H9 (cell line): ENCODE measurements around the gene VTA1. TPM values are rescaled to one million over a fixed set of nuclear protein-coding genes. Genes with fewer than 3 reads are reported as not detected.

ENCODE experiments used
- DNase-seq: peaks from one replicate; pipeline ENCODE4 v3.0.0-alpha.2; 2017
- H2AFZ ChIP-seq: one replicate; pipeline ENCODE4 v1.6.1; 2013; ENCODE audit warnings: mild to moderate bottlenecking, low read length, control low read depth, moderate library complexity
- H2AK5ac ChIP-seq: 2 replicates; pipeline ENCODE4 v1.6.1; 2013; ENCODE audit warnings: low read length, control low read depth, mixed read lengths; ENCODE audit not compliant: insufficient read length
- H2BK120ac ChIP-seq: one replicate; pipeline ENCODE4 v1.6.1; 2013; ENCODE audit warnings: low read depth, mild to moderate bottlenecking, low read length, control low read depth, inconsistent platforms; ENCODE audit not compliant: poor library complexity, severe bottlenecking
- H2BK12ac ChIP-seq: 2 replicates; pipeline ENCODE4 v1.6.1; 2013; ENCODE audit warnings: low read length, control low read depth, mixed read lengths, low read depth; ENCODE audit not compliant: insufficient read length
- H2BK15ac ChIP-seq: 2 replicates; pipeline ENCODE4 v1.6.1; 2013; ENCODE audit warnings: low read depth, low read length, control low read depth
- H2BK20ac ChIP-seq: one replicate; pipeline ENCODE4 v1.6.1; 2013; ENCODE audit warnings: low read depth, mild to moderate bottlenecking, low read length, control low read depth, inconsistent platforms; ENCODE audit not compliant: poor library complexity, severe bottlenecking
- H2BK5ac ChIP-seq: 2 replicates; pipeline ENCODE4 v1.6.1; 2013; ENCODE audit warnings: low read length, control low read depth, mixed read lengths; ENCODE audit not compliant: insufficient read length
- H3K14ac ChIP-seq: 2 replicates; pipeline ENCODE4 v1.6.1; 2013; ENCODE audit warnings: low read length, control low read depth; ENCODE audit not compliant: insufficient read depth
- H3K18ac ChIP-seq: 2 replicates; pipeline ENCODE4 v1.6.1; 2013; ENCODE audit warnings: low read depth, mild to moderate bottlenecking, mixed read lengths, low read length, control low read depth; ENCODE audit not compliant: insufficient read length
- H3K23ac ChIP-seq: 2 replicates; pipeline ENCODE4 v1.6.1; 2013; ENCODE audit warnings: low read length, control low read depth, mixed read lengths, low read depth; ENCODE audit not compliant: insufficient read length
- H3K23me2 ChIP-seq: 2 replicates; pipeline ENCODE4 v1.6.1; 2013; ENCODE audit warnings: low read depth, mild to moderate bottlenecking, mixed read lengths, low read length, control low read depth; ENCODE audit not compliant: insufficient read length, poor library complexity, severe bottlenecking
- H3K27ac ChIP-seq: 2 replicates; pipeline ENCODE4 v1.5.1; 2013; ENCODE audit warnings: low read length, control low read depth, mixed read lengths, low read depth; ENCODE audit not compliant: insufficient read length
- H3K27me3 ChIP-seq: 2 replicates; pipeline ENCODE4 v1.6.1; 2013; ENCODE audit warnings: low read length, control low read depth, inconsistent platforms; ENCODE audit not compliant: insufficient read depth
- H3K4ac ChIP-seq: 2 replicates; pipeline ENCODE4 v1.6.1; 2013; ENCODE audit warnings: low read depth, mild to moderate bottlenecking, control low read depth, inconsistent platforms, low read length, moderate library complexity
- H3K4me1 ChIP-seq: 2 replicates; pipeline ENCODE4 v1.6.1; 2013; ENCODE audit warnings: low read length, control low read depth, inconsistent platforms; ENCODE audit not compliant: insufficient read depth
- H3K4me2 ChIP-seq: 2 replicates; pipeline ENCODE4 v1.6.1; 2013; ENCODE audit warnings: low read length, control low read depth, mixed read lengths; ENCODE audit not compliant: insufficient read length, insufficient read depth
- H3K56ac ChIP-seq: 2 replicates; pipeline ENCODE4 v1.6.1; 2013; ENCODE audit warnings: low read depth, mild to moderate bottlenecking, mixed read lengths, low read length, control low read depth; ENCODE audit not compliant: insufficient read length
- H3K79me1 ChIP-seq: 2 replicates; pipeline ENCODE4 v1.6.1; 2013; ENCODE audit warnings: low read depth, mild to moderate bottlenecking, moderate library complexity, low read length, control low read depth, inconsistent platforms; ENCODE audit not compliant: insufficient read depth, poor library complexity, severe bottlenecking
- H3K79me2 ChIP-seq: 2 replicates; pipeline ENCODE4 v1.6.1; 2013; ENCODE audit warnings: low read length, control low read depth, inconsistent platforms; ENCODE audit not compliant: insufficient read depth
- H3K9ac ChIP-seq: 2 replicates; pipeline ENCODE4 v1.6.1; 2013; ENCODE audit warnings: low read length, control low read depth, mixed read lengths; ENCODE audit not compliant: insufficient read length; ENCODE audit errors: extremely low read depth
- H3K9me3 ChIP-seq: one replicate; pipeline ENCODE4 v1.6.1; 2013; ENCODE audit warnings: low read depth, low read length, inconsistent platforms; ENCODE audit not compliant: control insufficient read depth
- H3T11ph ChIP-seq: one replicate; pipeline ENCODE4 v1.6.1; 2013; ENCODE audit warnings: mild to moderate bottlenecking, low read length, control low read depth, inconsistent platforms
- H4K20me1 ChIP-seq: one replicate; pipeline ENCODE4 v1.6.1; 2013; ENCODE audit not compliant: control insufficient read depth, insufficient read length, insufficient read depth
- H4K5ac ChIP-seq: 2 replicates; pipeline ENCODE4 v1.6.1; 2013; ENCODE audit warnings: low read depth, mild to moderate bottlenecking, mixed read lengths, low read length, control low read depth; ENCODE audit not compliant: insufficient read length
- H4K8ac ChIP-seq: replicated peaks from 2 replicates; pipeline ENCODE4 v1.6.1; 2013; ENCODE audit warnings: low read length, control low read depth, mixed read lengths, low read depth; ENCODE audit not compliant: insufficient read length
- H4K91ac ChIP-seq: 2 replicates; pipeline ENCODE4 v1.6.1; 2013; ENCODE audit warnings: low read depth, mild to moderate bottlenecking, moderate library complexity, mixed read lengths, low read length, control low read depth; ENCODE audit not compliant: insufficient read length
- H3K27ac Mint-ChIP-seq, 3 experiments: 2 replicates in 2 of 3; 3 replicates in 1 of 3; pipeline ENCODE4 v1.8.0; 2020 to 2021; ENCODE audit warnings: mixed read lengths in 3 of 3, mild to moderate bottlenecking in 1 of 3, moderate library complexity in 1 of 3
- H3K27me3 Mint-ChIP-seq: 2 replicates; pipeline ENCODE4 v1.8.0; 2021; ENCODE audit warnings: low read depth, mild to moderate bottlenecking, moderate library complexity, mixed read lengths
- H3K36me3 Mint-ChIP-seq, 3 experiments: 2 replicates in 2 of 3; 3 replicates in 1 of 3; pipeline ENCODE4 v1.8.0; 2020 to 2021; ENCODE audit warnings: low read depth in 3 of 3, mixed read lengths in 3 of 3; ENCODE audit not compliant: insufficient read depth in 1 of 3
- H3K4me1 Mint-ChIP-seq, 2 experiments: 2 replicates each; pipeline ENCODE4 v1.8.0; 2020; ENCODE audit warnings: mixed read lengths in 2 of 2
- H3K4me3 Mint-ChIP-seq, 2 experiments: 2 replicates in 1 of 2; 3 replicates in 1 of 2; pipeline ENCODE4 v1.8.0; 2020 to 2021; ENCODE audit warnings: mild to moderate bottlenecking in 2 of 2, mixed read lengths in 2 of 2, moderate library complexity in 1 of 2
- H3K9me3 Mint-ChIP-seq, 2 experiments: 2 replicates in 1 of 2; 3 replicates in 1 of 2; pipeline ENCODE4 v1.8.0; 2020; ENCODE audit warnings: mild to moderate bottlenecking in 2 of 2, mixed read lengths in 2 of 2, moderate library complexity in 1 of 2
- CTCF ChIP-seq: fragments of 200-600 bp; sonication (generic); conservative IDR thresholded peaks from 3 replicates; pipeline ENCODE4 v1.8.0; 2021; ENCODE audit warnings: antibody characterized with exemption, mild to moderate bottlenecking
- total RNA-seq: library from RNA; stranded (reverse); gene quantifications from 2 replicates; pipeline ENCODE4 v1.2.1, GENCODE V29; 2021

Gene VTA1
- total RNA-seq, 1 experiment from 2014 or later, result 63.1 TPM

- H4K91ac ChIP-seq, result no peak overlapping the region
- peaks cover 2 to 9% (median 9%) of the 10 kb centered on the region in 3 experiments; a peak in 5 of 7 replicates for H3K36me3 Mint-ChIP-seq
- H3K4ac ChIP-seq, result no peak overlapping the region
- H2BK5ac ChIP-seq, result no peak overlapping the region
- no peak overlapping the region for H2BK12ac ChIP-seq
- no peaks in the 10 kb centered on the region for H3K9me3 Mint-ChIP-seq
- H3K14ac ChIP-seq, result no peak overlapping the region
- peak overlapping the region in 2 of 3 experiments; percentile 51 to 54; a peak in 3 of 7 replicates for H3K27ac Mint-ChIP-seq
- no peak overlapping the region for H4K5ac ChIP-seq
- H3K23me2 ChIP-seq, result no peaks in the 10 kb centered on the region
- H2BK15ac ChIP-seq, result no peak overlapping the region
- no peak overlapping the region for H3K27ac ChIP-seq
- H2BK20ac ChIP-seq, result no peak overlapping the region
- H3K9ac ChIP-seq, result no peak overlapping the region
- no peak overlapping the region for H3K56ac ChIP-seq
- H3K79me2 ChIP-seq, result peaks cover 20% of the 10 kb centered on the region; the same call in 1 of the 2 replicates
- no peak overlapping the region for H3K23ac ChIP-seq
- no peak overlapping the region for H2AK5ac ChIP-seq
- H4K20me1 ChIP-seq, result no peaks in the 10 kb centered on the region
- no peak overlapping the region for H3K4me3 Mint-ChIP-seq
- no peak overlapping the region for H2BK120ac ChIP-seq
- no peak overlapping the region for H4K8ac ChIP-seq
- no peak overlapping the region for H2AFZ ChIP-seq
- H3K79me1 ChIP-seq, result no peaks in the 10 kb centered on the region
- H3T11ph ChIP-seq, result no peak overlapping the region
- no peaks in the 10 kb centered on the region for H3K27me3 Mint-ChIP-seq
- DNase-seq, result no peak
- H3K18ac ChIP-seq, result no peak overlapping the region
- no peak for TF ChIP-seq CTCF
- H3K9me3 ChIP-seq, result no peaks in the 10 kb centered on the region
- H3K4me1 ChIP-seq, result no peaks in the 10 kb centered on the region
- no peak overlapping the region for H3K4me2 ChIP-seq
- peaks cover 43 to 59% of the 10 kb centered on the region in 2 experiments for H3K4me1 Mint-ChIP-seq
- no peaks in the 10 kb centered on the region for H3K27me3 ChIP-seq
Observed at GRCh38 chr6:142152746-142153145, 5.7 kb downstream of the VTA1 start.
